Measurements from ENCODE around the gene EXOSC5. TPM values are rescaled to one million over a fixed set of nuclear protein-coding genes. Genes with fewer than 3 reads are reported as not detected.

The EXOSC5 gene
- total RNA-seq, 1 donor from 2014 or later: 12.2 TPM

DNA sequence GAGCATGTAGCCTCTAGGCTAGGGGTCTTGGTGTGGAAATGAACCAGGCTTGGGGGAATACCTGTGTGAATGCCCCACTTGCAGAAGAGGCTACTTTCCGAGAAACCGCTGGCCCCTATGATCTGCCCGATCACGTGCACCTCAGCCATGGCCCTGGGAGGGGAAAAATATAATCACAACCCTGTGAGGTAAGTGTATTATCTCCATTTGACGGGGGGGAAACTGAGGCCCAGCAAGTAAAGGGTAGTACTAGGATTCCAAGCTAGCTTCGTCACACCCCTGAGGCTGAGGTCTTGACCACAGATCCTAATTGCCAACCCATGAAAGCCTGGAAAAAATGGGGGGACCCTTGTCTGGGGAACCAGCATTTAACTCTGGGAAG, 33.8 kb downstream of the EXOSC5 start:
- no peak for DNase-seq (ENCODE audit: low spot score in 2 of 2, unreplicated experiment in 2 of 2)
- TF ChIP-seq, protein P1, sequence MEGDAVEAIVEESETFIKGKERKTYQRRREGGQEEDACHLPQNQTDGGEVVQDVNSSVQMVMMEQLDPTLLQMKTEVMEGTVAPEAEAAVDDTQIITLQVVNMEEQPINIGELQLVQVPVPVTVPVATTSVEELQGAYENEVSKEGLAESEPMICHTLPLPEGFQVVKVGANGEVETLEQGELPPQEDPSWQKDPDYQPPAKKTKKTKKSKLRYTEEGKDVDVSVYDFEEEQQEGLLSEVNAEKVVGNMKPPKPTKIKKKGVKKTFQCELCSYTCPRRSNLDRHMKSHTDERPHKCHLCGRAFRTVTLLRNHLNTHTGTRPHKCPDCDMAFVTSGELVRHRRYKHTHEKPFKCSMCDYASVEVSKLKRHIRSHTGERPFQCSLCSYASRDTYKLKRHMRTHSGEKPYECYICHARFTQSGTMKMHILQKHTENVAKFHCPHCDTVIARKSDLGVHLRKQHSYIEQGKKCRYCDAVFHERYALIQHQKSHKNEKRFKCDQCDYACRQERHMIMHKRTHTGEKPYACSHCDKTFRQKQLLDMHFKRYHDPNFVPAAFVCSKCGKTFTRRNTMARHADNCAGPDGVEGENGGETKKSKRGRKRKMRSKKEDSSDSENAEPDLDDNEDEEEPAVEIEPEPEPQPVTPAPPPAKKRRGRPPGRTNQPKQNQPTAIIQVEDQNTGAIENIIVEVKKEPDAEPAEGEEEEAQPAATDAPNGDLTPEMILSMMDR (IDR thresholded peaks at IDR 0.05; ENCODE audit: unreplicated experiment): no peak
- Mint-ChIP-seq H3K4me1 (peaks cover 13% of the 10 kb centered on the region), H3K4me3 (peak overlapping the region; percentile 88), H3K27ac (peak overlapping the region; percentile 99), H3K9me3 (no peaks in the 10 kb centered on the region), H3K36me3 (peaks cover 3% of the 10 kb centered on the region), H3K27me3 (ENCODE audit: low read depth) (no peaks in the 10 kb centered on the region)

GRCh38 chr19:41362143-41362847, 34.9 kb downstream of the EXOSC5 start:
- no peak for DNase-seq (ENCODE audit: low spot score in 2 of 2, unreplicated experiment in 2 of 2)
- Mint-ChIP-seq H3K4me1 (peaks cover 8% of the 10 kb centered on the region), H3K27ac (no peak overlapping the region), H3K27me3 (ENCODE audit: low read depth) (no peaks in the 10 kb centered on the region), H3K9me3 (no peaks in the 10 kb centered on the region), H3K4me3 (peak overlapping the region; percentile 88), H3K36me3 (peaks cover 3% of the 10 kb centered on the region)
- TF ChIP-seq, protein P1 (IDR thresholded peaks at IDR 0.05; ENCODE audit: unreplicated experiment): no peak

GRCh38 chr19:41359741-41360140, 37.4 kb downstream of the EXOSC5 start:
- no peaks in the 10 kb centered on the region for H3K36me3 Mint-ChIP-seq
- TF ChIP-seq, protein P1 (IDR thresholded peaks at IDR 0.05; ENCODE audit: unreplicated experiment): no peak

GRCh38 chr19:41357746-41358145, 39.4 kb downstream of the EXOSC5 start:
- H3K36me3 Mint-ChIP-seq: no peaks in the 10 kb centered on the region
- no peak overlapping the region for H3K4me3 Mint-ChIP-seq
- no peak overlapping the region for H3K27ac Mint-ChIP-seq
- no peak for DNase-seq (ENCODE audit: low spot score in 2 of 2, unreplicated experiment in 2 of 2)
- H3K4me1 Mint-ChIP-seq: peaks cover 9% of the 10 kb centered on the region
- TF ChIP-seq, protein P1 (IDR thresholded peaks at IDR 0.05; ENCODE audit: unreplicated experiment): no peak
- peaks cover 10% of the 10 kb centered on the region for H3K27me3 Mint-ChIP-seq (ENCODE audit: low read depth)
- H3K9me3 Mint-ChIP-seq: no peaks in the 10 kb centered on the region

More at GRCh38 chr19:41359741-41360140, 37.4 kb downstream of the EXOSC5 start:
- no peak overlapping the region for H3K27ac Mint-ChIP-seq
- H3K9me3 Mint-ChIP-seq: no peaks in the 10 kb centered on the region
- H3K4me3 Mint-ChIP-seq: no peak overlapping the region
- no peak for DNase-seq (ENCODE audit: low spot score in 2 of 2, unreplicated experiment in 2 of 2)
- peaks cover 2% of the 10 kb centered on the region for H3K27me3 Mint-ChIP-seq (ENCODE audit: low read depth)
- peaks cover 6% of the 10 kb centered on the region for H3K4me1 Mint-ChIP-seq

GRCh38 chr19:41356984-41357739, 40.0 kb downstream of the EXOSC5 start:
- Mint-ChIP-seq H3K36me3 (no peaks in the 10 kb centered on the region), H3K4me3 (no peak overlapping the region), H3K4me1 (peaks cover 12% of the 10 kb centered on the region), H3K9me3 (no peaks in the 10 kb centered on the region), H3K27me3 (ENCODE audit: low read depth) (peaks cover 14% of the 10 kb centered on the region), H3K27ac (no peak overlapping the region)
- TF ChIP-seq, protein P1 (IDR thresholded peaks at IDR 0.05; ENCODE audit: unreplicated experiment): no peak
- DNase-seq (ENCODE audit: low spot score in 2 of 2, unreplicated experiment in 2 of 2): no peak

Measured in mesothelial cell of epicardium (in vitro differentiated cells).